ENCODE results near the gene RAPGEF1.
"Not testable (repeated sequence)": the region's sequence is repeated elsewhere in the genome, so short reads cannot be mapped to it uniquely, and the experiment has no call there.

The RAPGEF1 gene

GRCh38 chr9:131739959-131740648 is at the start of gene RAPGEF1:
Gene RAPGEF1 (minus strand): TSS chr9:131740076. CDS start chr9:131739830, 246 bp downstream.
- peak; percentile 87 for DNase-seq

GRCh38 chr9:131788851-131789250 is 49.0 kb upstream of the RAPGEF1 start:
- no peak for DNase-seq

GRCh38 chr9:131787838-131788237 is 48.0 kb upstream of the RAPGEF1 start:
- no peak for DNase-seq

- DNase-seq: no peak
Measured at GRCh38 chr9:131784748-131785501, 45.0 kb upstream of the RAPGEF1 start.

- no peak for DNase-seq
Measured at GRCh38 chr9:131781069-131781468, 41.2 kb upstream of the RAPGEF1 start.

GRCh38 chr9:131776473-131776872 is 36.6 kb upstream of the RAPGEF1 start:
- DNase-seq: peak; percentile 46

GRCh38 chr9:131776036-131776435 is 36.2 kb upstream of the RAPGEF1 start:
- no peak for DNase-seq

- DNase-seq: no peak
Measured at GRCh38 chr9:131774636-131775035, 34.8 kb upstream of the RAPGEF1 start.

- DNase-seq: peak; percentile 37
Measured at GRCh38 chr9:131773911-131774379, 34.1 kb upstream of the RAPGEF1 start.

GRCh38 chr9:131772940-131773339 is 33.1 kb upstream of the RAPGEF1 start:
- DNase-seq: no peak

GRCh38 chr9:131771646-131772045 is 31.8 kb upstream of the RAPGEF1 start:
- no peak for DNase-seq

- no peak for DNase-seq
Measured at GRCh38 chr9:131769361-131769760, 29.5 kb upstream of the RAPGEF1 start.

- DNase-seq: no peak
Measured at GRCh38 chr9:131764568-131764967, 24.7 kb upstream of the RAPGEF1 start.

GRCh38 chr9:131762356-131762932 is 22.6 kb upstream of the RAPGEF1 start:
- peak; percentile 86 for DNase-seq

- DNase-seq: no peak
Measured at GRCh38 chr9:131759017-131759647, 19.3 kb upstream of the RAPGEF1 start.

GRCh38 chr9:131757549-131757948 is 17.7 kb upstream of the RAPGEF1 start:
- peak; percentile 24 for DNase-seq

GRCh38 chr9:131755541-131756198 is 15.8 kb upstream of the RAPGEF1 start:
- DNase-seq: peak; percentile 93

- no peak for DNase-seq
Measured at GRCh38 chr9:131754846-131755245, 15.0 kb upstream of the RAPGEF1 start.

- not testable (repeated sequence) for DNase-seq
Measured at GRCh38 chr9:131753751-131754150, 13.9 kb upstream of the RAPGEF1 start.

GRCh38 chr9:131752231-131752884 is 12.5 kb upstream of the RAPGEF1 start:
- no peak for DNase-seq

- DNase-seq: no peak
Measured at GRCh38 chr9:131748411-131748955, 8.6 kb upstream of the RAPGEF1 start.

- DNase-seq: peak; percentile 35
Measured at GRCh38 chr9:131747352-131747751, 7.5 kb upstream of the RAPGEF1 start.

Measured in stimulated activated CD4-positive, alpha-beta T cell treated with anti-CD3 and anti-CD28 coated beads, Interleukin-15, amount 100 ng/mL, for 24 hours (primary cell).